Measurements from ENCODE around the gene IKZF5.
A peak's percentile ranks its signal among the peaks of the same experiment; 100 is the strongest.

IKZF5 gene

GRCh38 chr10:122980209-122981065 is 28.2 kb downstream of the IKZF5 start, which contains the start of gene PSTK:
PSTK (plus strand) TSS chr10:122980401; CDS start chr10:122980480, 79 bp downstream.
- DNase-seq (ENCODE audit: low spot score) = peak; percentile 97

- DNase-seq (ENCODE audit: low spot score) = no peak
These were observed 34.0 kb downstream of the IKZF5 start for GRCh38 chr10:122974543-122975064.

- no peak for DNase-seq (ENCODE audit: low spot score)
These were observed 34.6 kb downstream of the IKZF5 start for GRCh38 chr10:122974023-122974422.

GRCh38 chr10:122968698-122969097 is 39.9 kb downstream of the IKZF5 start:
- DNase-seq (ENCODE audit: low spot score) = no peak

GRCh38 chr10:122966879-122967278 is 41.7 kb downstream of the IKZF5 start:
- no peak for DNase-seq (ENCODE audit: low spot score)

GRCh38 chr10:122962405-122962804 is 46.2 kb downstream of the IKZF5 start:
- no peak for DNase-seq (ENCODE audit: low spot score)

- no peak for DNase-seq (ENCODE audit: low spot score)
These were observed 51.1 kb downstream of the IKZF5 start for GRCh38 chr10:122957474-122957873.

- no peak for DNase-seq (ENCODE audit: low spot score)
These were observed 52.7 kb downstream of the IKZF5 start for GRCh38 chr10:122955892-122956291.

- DNase-seq (ENCODE audit: low spot score) = no peak
These were observed 53.9 kb downstream of the IKZF5 start for GRCh38 chr10:122954731-122955050.

GRCh38 chr10:122953902-122954730 is 54.5 kb downstream of the IKZF5 start, which contains the start of gene C10orf88:
C10orf88 (minus strand) TSS chr10:122954227; CDS start chr10:122954178, 49 bp downstream.
- peak; percentile 97 for DNase-seq (ENCODE audit: low spot score)

- DNase-seq (ENCODE audit: low spot score) = no peak
These were observed 59.3 kb downstream of the IKZF5 start for GRCh38 chr10:122949296-122949695.

Data from left forelimb (tissue), 1 donor.